ENCODE data around the gene OSBPL9.
"Not testable (repeated sequence)": the region's sequence is repeated elsewhere in the genome, so short reads cannot be mapped to it uniquely, and the experiment has no call there.

Gene OSBPL9

DNA sequence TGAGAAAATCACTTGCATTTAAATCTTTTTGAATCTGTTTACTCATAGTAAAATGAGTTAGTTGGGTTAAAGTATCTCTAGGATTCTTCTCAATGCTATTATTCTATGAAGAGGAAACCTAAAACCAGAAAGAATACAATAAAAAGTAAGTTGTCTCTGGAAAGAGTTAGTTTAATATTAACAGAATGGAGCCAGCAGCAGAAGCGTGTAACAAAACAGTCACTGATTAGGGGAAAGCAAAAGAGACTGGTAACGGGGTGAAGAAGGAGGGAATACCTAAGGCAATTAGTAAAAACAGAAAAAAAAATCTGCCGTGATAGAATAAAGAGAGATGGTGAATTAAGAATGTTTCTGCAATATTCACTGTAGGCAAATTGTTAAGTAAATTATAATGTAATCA, 201.6 kb downstream of the OSBPL9 start:
- in situ Hi-C loops (cut with HindIII; ENCODE audit: low pct_ligation_motif_present, low sequenced_read_pairs) = no loop called here
- TF ChIP-seq, protein P1, sequence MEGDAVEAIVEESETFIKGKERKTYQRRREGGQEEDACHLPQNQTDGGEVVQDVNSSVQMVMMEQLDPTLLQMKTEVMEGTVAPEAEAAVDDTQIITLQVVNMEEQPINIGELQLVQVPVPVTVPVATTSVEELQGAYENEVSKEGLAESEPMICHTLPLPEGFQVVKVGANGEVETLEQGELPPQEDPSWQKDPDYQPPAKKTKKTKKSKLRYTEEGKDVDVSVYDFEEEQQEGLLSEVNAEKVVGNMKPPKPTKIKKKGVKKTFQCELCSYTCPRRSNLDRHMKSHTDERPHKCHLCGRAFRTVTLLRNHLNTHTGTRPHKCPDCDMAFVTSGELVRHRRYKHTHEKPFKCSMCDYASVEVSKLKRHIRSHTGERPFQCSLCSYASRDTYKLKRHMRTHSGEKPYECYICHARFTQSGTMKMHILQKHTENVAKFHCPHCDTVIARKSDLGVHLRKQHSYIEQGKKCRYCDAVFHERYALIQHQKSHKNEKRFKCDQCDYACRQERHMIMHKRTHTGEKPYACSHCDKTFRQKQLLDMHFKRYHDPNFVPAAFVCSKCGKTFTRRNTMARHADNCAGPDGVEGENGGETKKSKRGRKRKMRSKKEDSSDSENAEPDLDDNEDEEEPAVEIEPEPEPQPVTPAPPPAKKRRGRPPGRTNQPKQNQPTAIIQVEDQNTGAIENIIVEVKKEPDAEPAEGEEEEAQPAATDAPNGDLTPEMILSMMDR (IDR thresholded peaks at IDR 0.05; ENCODE audit: low read depth, low read length, missing control alignments) = no peak
- Histone ChIP-seq H3K4me3 (ENCODE audit: low read depth, low read length) (no peak overlapping the region), H3K36me3 (replicated peaks) (peaks cover 23% of the 10 kb centered on the region), H3K27ac (no peak overlapping the region), H3K27me3 (replicated peaks) (no peaks in the 10 kb centered on the region)
- DNase-seq = no peak

GRCh38 chr1:51819021-51819420, 202.1 kb downstream of the OSBPL9 start:
- DNase-seq; H3K4me3 ChIP-seq (ENCODE audit: low read depth, low read length); in situ Hi-C loops (cut with HindIII; ENCODE audit: low pct_ligation_motif_present, low sequenced_read_pairs); H3K27me3 ChIP-seq (replicated peaks); H3K27ac ChIP-seq: not testable (repeated sequence)
- peaks cover 19% of the 10 kb centered on the region for H3K36me3 ChIP-seq (replicated peaks)

- Histone ChIP-seq H3K27ac (no peak overlapping the region), H3K36me3 (replicated peaks) (peaks cover 14% of the 10 kb centered on the region), H3K27me3 (replicated peaks) (no peaks in the 10 kb centered on the region), H3K4me3 (ENCODE audit: low read depth, low read length) (no peak overlapping the region)
- TF ChIP-seq, protein P1 (IDR thresholded peaks at IDR 0.05; ENCODE audit: low read depth, low read length, missing control alignments) = no peak
- in situ Hi-C loops (cut with HindIII; ENCODE audit: low pct_ligation_motif_present, low sequenced_read_pairs) = no loop called here
- DNase-seq = no peak
These were observed 202.9 kb downstream of the OSBPL9 start for GRCh38 chr1:51819810-51820209.

DNA sequence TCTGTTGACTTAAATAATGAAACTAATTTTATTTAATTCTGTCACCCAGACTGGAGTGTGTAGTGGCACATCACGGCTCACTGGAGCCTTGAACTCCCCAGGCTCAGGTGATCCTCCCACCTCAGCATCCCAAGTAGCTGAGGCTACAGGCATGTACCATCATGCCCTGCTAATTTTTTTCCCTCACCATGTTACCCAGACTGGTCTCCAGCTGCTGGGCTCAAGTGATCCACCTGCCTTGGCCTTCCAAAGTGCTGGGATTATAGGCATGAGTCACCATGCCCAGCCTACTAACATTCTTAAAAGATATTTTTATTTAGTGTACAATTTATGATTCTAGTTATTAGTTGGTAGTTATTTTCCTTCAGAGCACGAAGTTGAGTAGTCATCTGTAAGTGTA, 212.2 kb downstream of the OSBPL9 start:
- no peak overlapping the region for H3K27ac ChIP-seq
- H3K36me3 ChIP-seq (replicated peaks) = peaks cover 5% of the 10 kb centered on the region
- in situ Hi-C loops (cut with HindIII; ENCODE audit: low pct_ligation_motif_present, low sequenced_read_pairs) = no loop called here
- no peak overlapping the region for H3K4me3 ChIP-seq (ENCODE audit: low read depth, low read length)
- H3K27me3 ChIP-seq (replicated peaks) = no peaks in the 10 kb centered on the region
- TF ChIP-seq, protein P1 (IDR thresholded peaks at IDR 0.05; ENCODE audit: low read depth, low read length, missing control alignments) = no peak
- no peak for DNase-seq

DNA sequence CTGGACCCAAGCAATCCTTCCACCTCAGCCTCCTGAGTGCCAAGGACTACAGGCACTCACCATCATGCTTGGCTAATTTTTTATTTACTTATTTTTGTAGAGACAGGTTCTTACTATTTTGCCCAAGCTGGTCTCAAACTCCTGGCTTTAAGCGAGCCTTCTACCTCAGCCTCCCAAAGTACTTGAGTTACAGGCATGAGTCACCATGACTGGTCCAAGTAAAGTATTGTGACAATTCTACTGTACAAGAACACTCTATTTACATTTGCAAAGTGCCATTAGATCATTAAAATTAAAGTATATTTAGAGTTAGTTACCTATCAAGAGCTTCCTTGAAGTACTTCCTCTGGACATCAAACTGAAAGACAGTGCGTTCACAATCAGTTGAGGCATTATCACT, 216.8 kb downstream of the OSBPL9 start:
- no peak for DNase-seq
- no peaks in the 10 kb centered on the region for H3K27me3 ChIP-seq (replicated peaks)
- TF ChIP-seq, protein P1 (IDR thresholded peaks at IDR 0.05; ENCODE audit: low read depth, low read length, missing control alignments) = no peak
- in situ Hi-C loops (cut with HindIII; ENCODE audit: low pct_ligation_motif_present, low sequenced_read_pairs) = no loop called here
- peaks cover 12% of the 10 kb centered on the region for H3K36me3 ChIP-seq (replicated peaks)
- H3K27ac ChIP-seq = no peak overlapping the region
- H3K4me3 ChIP-seq (ENCODE audit: low read depth, low read length) = no peak overlapping the region

- Histone ChIP-seq H3K36me3 (replicated peaks) (peaks cover 12% of the 10 kb centered on the region), H3K4me3 (ENCODE audit: low read depth, low read length) (no peak overlapping the region), H3K27ac (no peak overlapping the region), H3K27me3 (replicated peaks) (no peaks in the 10 kb centered on the region)
- DNase-seq = no peak
- TF ChIP-seq, protein P1 (IDR thresholded peaks at IDR 0.05; ENCODE audit: low read depth, low read length, missing control alignments) = no peak
- in situ Hi-C loops (cut with HindIII; ENCODE audit: low pct_ligation_motif_present, low sequenced_read_pairs) = no loop called here
These were observed 220.4 kb downstream of the OSBPL9 start for GRCh38 chr1:51837243-51837642.
